AG04450 (cell line): ENCODE measurements around the gene NFAM1. TPM values are rescaled to one million over a fixed set of nuclear protein-coding genes. Genes with fewer than 3 reads are reported as not detected.

Experiments
- CTCF ChIA-PET: fragments of 300-600, 350-600 bp; formaldehyde crosslinking; extraction: SDS; loops from one replicate; lab custom pipeline; 2022; ENCODE audit warnings: antibody characterized with exemption, inconsistent platforms; lab: Charles Lee
- POLR2A ChIA-PET: fragments of 350-600 bp; formaldehyde crosslinking; extraction: SDS; loops from one replicate; lab custom pipeline; 2021; ENCODE audit warnings: antibody characterized with exemption, inconsistent platforms; lab: Yijun Ruan, JAX
- DNase-seq: peaks from one replicate; pipeline ENCODE4 v3.0.0-alpha.2; 2011; ENCODE audit warnings: low read depth, low spot score
- H3K27ac ChIP-seq: one replicate; pipeline ENCODE4 v1.5.1; 2012; ENCODE audit warnings: low read depth, low read length, control low read depth
- H3K27me3 ChIP-seq: one replicate; pipeline ENCODE4 v1.6.0; 2012; ENCODE audit warnings: low read length; ENCODE audit not compliant: control insufficient read depth, insufficient read depth
- H3K4me3 ChIP-seq: 2 replicates; pipeline ENCODE4 v1.5.1; 2011; ENCODE audit warnings: mild to moderate bottlenecking, low read depth, low read length, control low read depth
- H3K9me3 ChIP-seq: 2 replicates; pipeline ENCODE4 v1.5.1; 2012; ENCODE audit warnings: low read length; ENCODE audit not compliant: control insufficient read depth, insufficient read depth
- polyA plus RNA-seq: library from polyadenylated mRNA; depleted of rRNA; stranded (reverse); fragments of >200 nt; gene quantifications from 2 replicates; pipeline ENCODE4 v1.2.3, GENCODE V29; 2011
- TF ChIP-seq, protein P1 (sequence below): IDR thresholded peaks from 2 replicates; pipeline ENCODE4 v1.5.1; 2011; ENCODE audit warnings: low read depth, low read length, control low read depth, inconsistent platforms

The NFAM1 gene
- polyA plus RNA-seq, 1 experiment = not detected

GRCh38 chr22:42432818-42433217 is 615 bp upstream of the NFAM1 start:
- Histone ChIP-seq H3K27me3 (peaks cover 68% of the 10 kb centered on the region), H3K9me3 (no peaks in the 10 kb centered on the region; the same call in 1 of the 2 replicates), H3K4me3 (no peak overlapping the region), H3K27ac (no peak overlapping the region)
- CTCF ChIA-PET = no interaction called here
- POLR2A ChIA-PET = no interaction called here
- DNase-seq = no peak
- TF ChIP-seq, protein P1, sequence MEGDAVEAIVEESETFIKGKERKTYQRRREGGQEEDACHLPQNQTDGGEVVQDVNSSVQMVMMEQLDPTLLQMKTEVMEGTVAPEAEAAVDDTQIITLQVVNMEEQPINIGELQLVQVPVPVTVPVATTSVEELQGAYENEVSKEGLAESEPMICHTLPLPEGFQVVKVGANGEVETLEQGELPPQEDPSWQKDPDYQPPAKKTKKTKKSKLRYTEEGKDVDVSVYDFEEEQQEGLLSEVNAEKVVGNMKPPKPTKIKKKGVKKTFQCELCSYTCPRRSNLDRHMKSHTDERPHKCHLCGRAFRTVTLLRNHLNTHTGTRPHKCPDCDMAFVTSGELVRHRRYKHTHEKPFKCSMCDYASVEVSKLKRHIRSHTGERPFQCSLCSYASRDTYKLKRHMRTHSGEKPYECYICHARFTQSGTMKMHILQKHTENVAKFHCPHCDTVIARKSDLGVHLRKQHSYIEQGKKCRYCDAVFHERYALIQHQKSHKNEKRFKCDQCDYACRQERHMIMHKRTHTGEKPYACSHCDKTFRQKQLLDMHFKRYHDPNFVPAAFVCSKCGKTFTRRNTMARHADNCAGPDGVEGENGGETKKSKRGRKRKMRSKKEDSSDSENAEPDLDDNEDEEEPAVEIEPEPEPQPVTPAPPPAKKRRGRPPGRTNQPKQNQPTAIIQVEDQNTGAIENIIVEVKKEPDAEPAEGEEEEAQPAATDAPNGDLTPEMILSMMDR = no peak

- Histone ChIP-seq H3K27me3 (peaks cover 69% of the 10 kb centered on the region), H3K9me3 (no peaks in the 10 kb centered on the region; the same call in 1 of the 2 replicates), H3K27ac (no peak overlapping the region), H3K4me3 (no peak overlapping the region)
- no peak for DNase-seq
- POLR2A ChIA-PET = no interaction called here
- TF ChIP-seq, protein P1 = no peak
- CTCF ChIA-PET = interaction anchor here (0.8 kb wide), 1 partner anchor 13 kb away, joined by 3 read pairs; no protein-coding TSS in a partner anchor
These were observed 693 bp downstream of the NFAM1 start for GRCh38 chr22:42431401-42432019.

GRCh38 chr22:42430528-42431125 is 1.6 kb downstream of the NFAM1 start:
- ChIA-PET CTCF (interaction anchor here (1.0 kb wide), 1 partner anchor 14 kb away, joined by 5 read pairs; no protein-coding TSS in a partner anchor), POLR2A (no interaction called here)
- TF ChIP-seq, protein P1 = no peak
- Histone ChIP-seq H3K9me3 (no peaks in the 10 kb centered on the region; the same call in 1 of the 2 replicates), H3K27me3 (peaks cover 65% of the 10 kb centered on the region), H3K4me3 (no peak overlapping the region), H3K27ac (no peak overlapping the region)
- no peak for DNase-seq

DNA sequence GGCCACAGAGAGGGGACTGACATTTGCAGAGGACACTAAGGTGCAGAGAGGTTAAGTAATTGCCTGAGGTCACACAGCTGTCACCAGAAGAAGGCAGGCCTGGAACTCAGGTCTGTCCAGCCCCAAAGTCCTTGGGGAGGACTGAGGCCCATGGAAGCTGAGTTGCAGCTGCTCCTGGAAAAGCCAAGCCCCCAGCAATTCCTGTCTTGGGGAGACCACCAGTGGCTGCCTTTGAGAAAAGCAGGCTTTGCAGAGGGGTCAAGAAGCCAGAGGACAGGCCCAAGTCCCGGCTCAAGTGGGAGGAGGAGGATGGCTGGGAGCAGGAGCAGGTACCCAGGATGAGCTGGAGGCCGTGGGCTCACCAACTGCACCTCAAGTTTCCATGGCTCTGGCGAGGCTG is 3.4 kb downstream of the NFAM1 start:
- POLR2A ChIA-PET = no interaction called here

GRCh38 chr22:42428025-42428424 is 4.2 kb downstream of the NFAM1 start:
- no peak for DNase-seq
- Histone ChIP-seq H3K27me3 (peaks cover 53% of the 10 kb centered on the region), H3K4me3 (no peak overlapping the region), H3K27ac (no peak overlapping the region), H3K9me3 (no peaks in the 10 kb centered on the region; the same call in 1 of the 2 replicates)
- ChIA-PET CTCF (no interaction called here), POLR2A (no interaction called here)
- TF ChIP-seq, protein P1 = no peak

More for the DNA sequence above, 3.4 kb downstream of the NFAM1 start:
- no peak for DNase-seq
- CTCF ChIA-PET = no interaction called here
- Histone ChIP-seq H3K27ac (no peak overlapping the region), H3K4me3 (no peak overlapping the region), H3K9me3 (no peaks in the 10 kb centered on the region; the same call in 1 of the 2 replicates), H3K27me3 (peaks cover 61% of the 10 kb centered on the region)
- TF ChIP-seq, protein P1 = no peak
